ENCODE measurements around the gene MRPS16.

Gene MRPS16

DNA sequence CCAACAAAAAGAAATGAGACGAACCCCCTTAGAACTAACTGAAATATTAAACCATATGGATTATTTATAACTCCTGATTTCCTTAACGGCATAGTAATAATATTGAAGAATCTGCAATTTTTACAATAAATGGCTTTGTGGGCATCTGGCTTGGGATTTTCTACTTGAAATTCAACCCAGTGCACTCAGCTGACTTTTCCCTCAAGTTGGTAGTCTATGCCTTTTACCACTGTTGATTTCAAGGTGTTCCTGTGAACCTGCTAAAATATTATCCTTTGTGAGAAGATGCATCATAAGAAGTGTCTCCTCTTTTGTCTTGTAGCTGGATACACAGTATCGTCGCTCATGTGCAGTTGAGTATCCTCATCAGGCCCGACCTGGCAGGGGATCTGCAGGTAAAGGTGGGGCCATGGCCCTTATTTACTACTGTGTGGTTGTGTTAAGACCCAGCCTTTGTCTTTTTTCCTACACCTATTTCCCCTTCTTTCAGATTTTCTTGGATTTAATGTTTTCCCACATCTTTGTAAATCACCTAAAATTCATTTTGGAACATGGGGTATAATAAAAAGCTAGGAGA is 13.4 kb downstream of the MRPS16 start:
- DNase-seq = no peak

DNA sequence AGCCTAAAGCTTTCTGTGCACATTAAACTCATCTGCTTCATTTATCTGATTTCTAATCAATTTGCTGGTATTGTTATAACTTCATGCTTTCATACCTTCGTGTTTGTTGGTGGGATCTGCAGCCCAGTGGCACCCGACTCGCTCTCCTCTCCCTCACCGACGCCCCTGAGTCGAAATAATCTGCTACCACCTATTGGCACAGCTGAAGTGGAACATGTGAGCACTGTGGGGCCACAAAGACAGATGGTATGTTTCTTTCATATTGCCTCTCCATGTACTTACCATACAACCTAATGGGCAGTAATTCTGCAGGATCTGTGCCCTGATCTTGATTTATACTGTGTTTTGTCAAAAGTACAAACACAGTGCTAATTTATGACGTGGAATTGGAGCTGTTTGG is 17.7 kb downstream of the MRPS16 start:
- no peak for DNase-seq

DNA sequence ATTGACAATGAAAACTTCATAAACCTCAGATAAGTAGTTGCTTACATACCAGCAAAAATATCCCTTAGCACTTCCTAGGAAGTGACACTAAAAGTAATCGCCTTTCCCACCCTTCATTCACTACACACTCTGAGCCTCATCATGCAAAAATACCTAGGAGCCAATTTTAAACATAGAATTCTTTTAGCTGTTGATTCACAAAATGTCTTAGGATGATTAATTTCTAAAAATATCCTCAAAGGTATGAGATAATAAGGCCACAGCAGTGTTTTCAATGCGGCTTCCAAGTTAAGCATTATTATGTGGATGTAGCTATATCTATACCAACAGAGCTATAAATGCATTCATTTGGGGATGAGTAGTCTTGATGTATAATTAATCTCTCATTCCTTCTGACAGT is 18.6 kb downstream of the MRPS16 start:
- DNase-seq = no peak

DNA sequence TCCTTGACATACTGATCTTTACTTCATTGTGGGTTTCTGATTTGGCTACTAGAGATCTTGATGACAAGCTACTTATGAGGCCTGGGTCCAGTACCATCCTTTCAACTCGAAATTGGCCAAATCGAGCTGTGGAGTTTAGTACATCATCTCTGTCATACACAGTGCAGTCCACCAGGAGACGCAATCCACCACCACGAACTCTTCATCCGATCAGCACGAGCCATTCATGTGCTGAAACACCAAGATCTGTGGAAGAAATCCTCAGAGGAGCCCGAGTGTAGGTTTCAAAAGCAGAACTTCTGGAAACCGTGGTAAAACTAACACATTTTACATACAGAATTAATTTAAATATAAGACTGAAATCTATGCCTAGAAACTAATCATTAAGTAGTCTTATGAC is 19.6 kb downstream of the MRPS16 start:
- DNase-seq = no peak

DNA sequence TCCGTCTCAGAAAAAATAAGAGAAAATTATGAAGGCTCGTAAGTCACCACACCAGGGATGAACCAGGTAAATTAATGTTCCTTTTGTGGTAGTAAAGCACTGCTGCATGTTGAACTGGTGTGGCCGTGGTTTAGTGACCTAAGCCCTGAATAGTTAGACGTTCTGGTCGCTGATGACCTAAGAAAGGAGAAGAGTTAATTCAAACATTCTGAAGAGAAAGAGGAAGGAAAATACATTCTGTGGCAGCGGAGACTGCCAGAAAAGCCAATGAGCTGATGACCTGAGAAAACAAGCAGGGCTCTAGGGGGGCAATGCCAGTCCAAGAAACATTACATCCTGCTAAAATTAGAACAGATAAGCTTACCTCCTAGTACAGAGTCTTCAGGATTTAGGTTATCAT is 22.9 kb downstream of the MRPS16 start:
- DNase-seq = no peak

DNA sequence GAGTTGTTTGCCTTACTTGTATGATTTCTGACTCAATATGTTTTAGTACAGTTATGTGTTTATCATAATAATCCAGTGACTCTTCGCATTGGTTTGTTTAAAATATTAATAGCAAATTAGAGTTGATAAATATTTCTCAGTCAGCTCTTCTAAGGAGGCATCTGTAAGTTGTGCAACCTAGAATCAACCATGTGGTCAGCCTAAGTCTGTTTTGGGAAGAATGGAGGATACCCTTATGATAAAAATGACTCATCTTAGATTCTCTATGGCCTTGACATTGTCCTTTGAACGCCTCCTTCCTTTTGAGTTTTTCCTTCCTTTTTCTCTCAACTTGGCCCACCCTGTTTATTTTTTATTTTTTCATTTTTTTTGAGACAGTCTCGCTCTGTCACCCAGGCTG is 24.2 kb downstream of the MRPS16 start:
- DNase-seq = no peak

DNA sequence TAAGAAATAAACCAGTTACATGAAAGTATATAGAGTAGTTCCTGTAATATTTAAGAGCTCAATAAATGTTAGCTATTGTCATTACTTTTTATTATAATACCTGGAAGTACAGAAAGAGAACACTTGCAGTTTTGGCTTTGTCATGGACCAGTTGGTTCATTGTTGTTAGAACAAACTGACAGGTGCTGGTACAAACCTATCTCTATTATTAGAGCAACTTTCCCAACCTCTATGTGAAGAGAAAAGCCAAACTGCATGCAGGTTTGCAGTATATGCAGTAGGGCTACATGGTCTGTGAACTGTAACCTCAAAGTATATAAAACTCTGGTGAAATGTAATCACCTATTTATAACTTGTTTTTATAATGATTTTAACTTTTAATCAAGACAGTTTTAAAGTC is 25.8 kb downstream of the MRPS16 start:
- no peak for DNase-seq

DNA sequence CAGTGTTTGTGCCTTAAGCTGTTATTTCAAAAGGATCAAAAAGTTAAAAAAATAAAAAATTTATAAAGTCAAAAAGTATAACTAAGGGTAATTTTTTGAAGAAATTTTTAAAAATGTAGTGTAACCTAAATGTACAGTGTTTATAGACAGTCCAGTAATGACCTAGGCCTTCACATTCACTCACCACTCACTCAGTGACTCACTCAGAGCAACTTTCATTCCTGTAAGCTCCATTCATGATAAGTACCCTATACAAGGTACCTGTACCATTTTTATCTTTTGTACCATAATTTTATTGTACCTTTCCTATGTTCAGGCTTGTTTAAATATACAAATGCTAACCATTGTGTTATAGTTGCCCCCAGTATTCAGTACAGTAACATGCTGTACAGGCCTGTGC is 26.9 kb downstream of the MRPS16 start:
- no peak for DNase-seq

DNA sequence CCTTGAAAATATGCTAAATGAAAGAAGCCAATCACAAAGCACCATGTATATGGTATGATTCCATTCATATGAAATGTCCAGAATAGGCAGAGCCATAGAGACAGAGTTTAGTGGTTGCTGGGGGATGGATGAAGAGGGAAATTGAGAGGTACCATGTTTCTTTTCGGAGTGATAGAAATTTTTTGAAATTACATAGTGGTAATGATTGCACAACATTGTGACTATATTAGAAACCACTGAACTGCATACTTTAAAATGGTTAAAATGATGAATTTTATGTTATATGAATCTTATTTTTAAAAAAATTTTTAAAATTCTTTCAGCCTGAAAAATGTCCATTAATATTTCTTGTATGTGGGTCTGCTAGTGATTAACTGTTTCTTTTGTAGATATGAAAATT is 31.5 kb downstream of the MRPS16 start:
- DNase-seq = no peak

DNA sequence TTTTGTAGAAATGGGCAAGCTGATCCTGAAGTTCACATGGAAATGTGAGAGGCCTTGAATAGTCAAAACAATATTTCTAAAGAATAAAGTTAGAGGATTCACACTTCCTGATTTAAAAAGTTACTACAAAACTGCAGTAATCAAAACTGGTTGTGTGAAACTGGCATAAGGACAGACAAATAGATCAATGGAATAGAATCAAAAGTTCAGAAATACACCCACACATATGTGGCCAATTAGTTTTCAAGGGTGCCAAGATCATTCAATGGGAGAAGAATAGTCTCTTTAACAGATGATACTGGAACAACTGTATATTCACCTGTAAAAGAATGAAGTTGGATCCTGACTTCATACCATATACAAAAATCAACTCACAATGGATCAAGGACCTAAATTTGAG is 33.1 kb downstream of the MRPS16 start:
- no peak for DNase-seq

DNA sequence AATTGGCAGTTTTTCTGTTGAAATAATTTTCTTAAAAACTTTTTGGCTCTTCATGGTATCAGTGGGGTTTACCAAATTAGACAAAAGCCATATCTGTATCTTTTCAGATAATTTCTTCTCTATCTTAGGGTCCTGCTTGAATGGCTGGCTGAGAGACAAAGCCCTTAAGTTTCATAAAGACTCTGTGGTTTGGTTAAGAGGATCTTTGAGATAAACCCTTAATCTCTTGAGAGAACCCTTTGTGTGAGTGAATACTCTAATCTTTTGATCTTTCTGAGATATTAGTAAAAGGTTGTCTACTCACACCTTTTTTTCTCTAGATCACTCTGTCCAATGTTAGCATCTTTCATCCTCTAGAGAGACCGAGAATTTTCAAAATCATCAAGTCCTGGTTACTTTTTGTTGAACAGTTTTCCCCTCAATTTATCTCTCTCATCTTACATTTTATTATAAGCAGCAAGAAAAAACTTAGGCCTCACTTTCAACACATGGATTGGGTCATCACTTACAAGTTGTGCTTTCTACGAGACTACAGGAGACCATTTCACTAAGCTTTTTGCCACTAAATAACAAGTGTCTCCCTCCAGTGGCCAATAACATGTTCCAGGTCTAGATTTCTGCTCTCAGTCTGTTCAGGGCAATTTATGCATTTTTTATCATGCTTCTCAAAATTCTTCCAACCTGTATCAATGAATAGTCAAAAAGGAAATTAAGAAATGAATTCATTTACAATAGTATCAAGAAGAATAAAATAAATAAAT is 33.8 kb downstream of the MRPS16 start:
- no peak for DNase-seq

DNA sequence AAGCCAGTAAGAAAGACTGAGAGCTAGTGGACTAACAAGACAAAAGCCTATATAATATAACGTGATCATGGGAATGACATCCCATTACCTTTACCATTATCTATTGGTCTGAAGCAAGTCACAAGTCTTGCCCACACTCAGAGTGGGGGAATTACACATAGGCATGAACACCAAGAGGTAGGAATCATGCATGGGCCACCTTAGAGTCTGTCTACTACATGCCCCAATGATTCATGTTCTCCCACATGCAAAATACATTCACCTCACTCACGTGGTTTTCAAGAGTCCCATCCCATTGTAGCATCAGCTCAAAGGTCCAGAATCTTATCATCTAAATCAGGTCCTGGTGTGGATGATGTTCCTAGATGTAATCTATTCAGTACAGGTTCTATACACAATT is 34.8 kb downstream of the MRPS16 start:
- DNase-seq = no peak

DNA sequence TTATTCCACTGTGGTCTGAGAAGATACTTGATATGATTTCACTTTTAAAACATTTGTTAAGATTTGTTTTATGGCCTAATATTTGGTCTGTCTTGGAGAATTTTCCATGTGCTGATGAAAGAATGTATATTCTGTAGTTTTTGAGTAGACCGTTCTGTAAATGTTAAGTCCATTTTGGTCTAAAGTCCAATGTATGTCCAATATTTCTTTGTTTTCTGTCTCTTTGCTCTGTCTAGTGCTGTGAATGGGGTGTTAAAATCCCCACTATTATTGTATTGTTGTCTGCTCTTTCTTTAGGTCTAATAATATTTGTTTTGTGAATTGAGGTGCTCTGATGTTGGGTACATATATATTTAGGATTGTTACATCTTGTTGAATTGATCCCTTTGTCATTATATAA is 36.7 kb downstream of the MRPS16 start:
- DNase-seq = no peak

DNA sequence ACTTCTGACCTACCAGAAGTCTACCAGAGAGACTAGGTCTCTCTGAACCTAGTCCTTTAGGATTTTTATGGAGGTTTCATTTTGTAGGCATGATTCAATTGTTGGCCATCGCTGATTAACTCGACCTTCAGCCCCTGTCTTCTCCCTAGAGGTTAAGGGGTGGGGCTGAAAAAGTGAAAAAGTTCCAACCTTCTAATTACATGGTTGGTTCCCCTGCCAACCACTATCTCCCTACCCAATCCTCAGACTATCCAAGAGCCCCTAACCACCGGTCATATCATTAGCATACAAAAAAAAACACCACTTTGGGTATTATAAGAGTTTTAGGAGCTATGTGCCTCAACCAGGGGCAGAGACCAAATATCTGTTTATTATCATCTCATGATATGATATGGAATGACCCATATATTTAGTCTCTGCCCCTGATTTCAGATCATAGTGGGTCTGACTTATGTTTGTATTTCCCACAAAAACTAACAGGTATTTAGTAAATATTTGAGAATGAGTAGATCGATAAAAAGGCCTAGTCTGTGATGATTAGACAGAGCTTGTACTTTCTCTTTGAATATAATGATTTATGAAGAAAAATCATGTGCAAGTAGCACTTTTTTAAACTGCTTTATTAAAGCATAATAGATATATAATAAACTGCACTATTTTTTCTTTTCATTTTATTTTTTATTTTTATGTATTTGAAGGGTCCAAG is 41.2 kb downstream of the MRPS16 start:
- no peak for DNase-seq

DNA sequence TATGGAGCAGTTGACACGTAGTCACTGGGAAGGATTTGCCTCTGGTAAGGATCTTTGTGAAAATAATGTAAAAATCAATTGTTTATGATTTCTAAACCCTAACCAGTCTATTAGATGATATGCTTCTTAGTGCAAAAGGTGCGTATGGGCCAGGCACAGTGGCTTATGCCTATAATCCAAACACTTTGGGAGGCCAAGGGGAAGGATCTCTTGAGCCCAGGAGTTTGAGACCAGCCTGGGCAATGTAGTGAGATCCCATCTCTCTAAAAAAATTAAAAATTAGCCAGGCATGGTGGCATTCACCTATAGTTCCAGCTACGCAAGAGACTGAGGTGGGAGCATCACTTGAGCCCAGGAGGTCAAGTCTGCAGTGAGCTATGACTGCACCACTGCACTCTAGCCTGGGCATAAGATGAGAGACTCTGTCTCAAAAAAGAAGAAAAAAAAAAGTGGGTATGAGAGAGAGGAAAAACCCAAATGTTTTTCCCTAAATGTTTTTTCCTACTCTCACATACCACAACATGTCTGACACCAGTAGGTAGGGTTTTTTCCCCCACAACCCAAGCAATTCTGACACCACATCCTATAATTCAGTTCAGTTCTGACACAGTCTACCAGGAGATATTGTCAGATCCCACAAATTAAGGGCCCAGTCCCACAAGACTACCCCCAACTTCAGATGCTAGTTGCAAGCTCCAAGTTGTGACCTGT is 41.9 kb downstream of the MRPS16 start:
- DNase-seq = no peak

DNA sequence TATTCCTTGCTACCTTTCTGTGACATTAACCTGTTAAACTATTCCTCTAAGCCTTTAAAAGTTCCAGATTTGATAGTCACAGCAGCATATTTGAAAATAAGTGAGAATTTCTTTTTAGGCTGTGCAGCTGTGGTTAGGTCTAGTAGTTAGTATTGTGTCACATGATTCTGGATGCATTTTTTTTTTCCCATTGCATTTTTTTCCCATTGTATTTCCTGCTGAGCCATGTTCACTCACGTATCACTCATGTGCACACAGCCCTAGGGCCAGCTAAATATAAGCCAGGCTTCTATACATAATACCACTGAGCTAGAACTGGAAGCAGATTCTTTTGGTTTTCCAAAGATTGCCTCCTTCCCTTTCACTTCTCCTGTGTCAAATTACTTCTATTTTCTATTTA is 42.7 kb downstream of the MRPS16 start:
- no peak for DNase-seq

DNA sequence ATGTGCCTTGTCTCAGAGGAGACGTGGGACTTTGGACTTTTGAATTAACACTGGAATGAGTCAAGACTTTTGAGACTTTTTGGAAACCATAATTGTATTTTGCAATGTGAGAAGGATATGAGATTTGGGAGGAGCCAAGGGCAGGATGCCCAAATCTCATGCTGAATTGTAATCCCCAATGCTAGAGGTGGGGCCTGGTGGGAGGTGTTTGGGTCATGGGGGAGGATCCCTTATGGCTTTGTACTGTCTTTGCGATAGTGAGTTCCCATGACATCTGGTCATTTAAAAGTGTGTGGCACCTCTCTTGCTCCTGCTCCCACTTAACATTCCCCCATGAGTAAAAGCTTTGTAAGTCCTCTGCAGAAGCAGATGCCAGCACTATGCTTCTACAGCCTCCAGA is 44.6 kb downstream of the MRPS16 start:
- DNase-seq = no peak

DNA sequence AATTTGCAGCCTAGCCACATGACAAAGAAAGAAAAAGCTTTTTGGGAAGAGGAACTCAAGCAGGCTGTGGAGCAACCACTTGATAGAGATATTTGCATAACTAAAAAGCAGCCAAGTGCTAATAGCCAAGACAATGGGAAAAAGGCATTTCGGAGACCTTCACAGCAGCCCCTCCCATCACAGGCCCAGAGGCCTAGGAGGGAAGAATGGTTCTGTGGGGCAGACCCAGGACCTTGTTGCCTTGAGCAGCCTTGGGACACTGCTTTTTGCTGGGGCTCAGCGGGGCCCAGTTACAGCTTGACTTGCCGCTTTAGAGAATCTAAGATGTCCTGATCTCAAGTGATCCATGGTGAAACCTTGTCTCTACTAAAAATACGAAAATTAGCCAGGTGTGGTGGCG is 46.1 kb downstream of the MRPS16 start:
- no peak for DNase-seq

DNA sequence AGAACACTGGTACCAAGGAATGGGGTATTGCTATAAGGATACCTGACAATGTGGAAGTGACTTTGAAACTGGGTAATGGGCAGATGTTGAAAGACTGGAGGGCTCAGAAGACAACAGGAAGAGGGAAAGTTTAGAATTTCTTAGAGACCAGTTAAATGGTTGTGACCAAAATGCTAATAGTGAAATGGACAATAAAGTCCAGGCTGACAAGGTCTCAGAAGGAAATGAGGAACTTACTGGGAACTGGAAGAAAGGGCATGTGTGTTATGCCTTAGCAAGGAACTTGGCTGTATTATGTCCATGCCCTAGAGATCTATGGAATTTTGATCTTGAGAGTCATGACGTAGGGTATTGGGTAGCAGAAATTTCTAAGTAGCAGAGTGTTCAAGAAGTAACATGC is 46.6 kb downstream of the MRPS16 start:
- DNase-seq = no peak

DNA sequence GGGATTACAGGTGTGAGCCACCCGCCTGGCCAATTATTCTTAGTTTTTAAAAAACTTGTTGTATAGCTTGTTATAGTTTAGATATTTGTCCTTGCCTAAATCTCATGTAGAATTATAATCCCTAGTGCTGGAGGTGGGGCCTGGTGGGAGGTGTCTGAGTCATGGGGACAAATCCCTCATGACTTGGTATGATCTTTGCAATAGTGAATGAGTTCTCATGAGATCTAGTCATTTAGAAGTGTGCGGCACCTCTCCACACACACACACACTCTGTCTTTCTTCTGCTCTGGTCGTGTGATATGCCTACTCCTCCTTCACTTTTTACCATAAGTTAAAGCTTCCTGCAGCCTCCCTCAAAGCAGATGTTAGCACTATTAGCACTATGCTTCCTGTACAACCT is 47.4 kb downstream of the MRPS16 start:
- DNase-seq = no peak

Measured in NCI-H1092 treated with DMSO at 0.1 percent for 48 hours (cell line).